NCI-H128 (cell line): Measurements from ENCODE around the gene NME4.
A peak's percentile ranks its signal among the peaks of the same experiment; 100 is the strongest.
"Not testable (repeated sequence)": the region's sequence is repeated elsewhere in the genome, so short reads cannot be mapped to it uniquely, and the experiment has no call there.

ENCODE experiments used
- DNase-seq: peaks from one replicate; lab custom pipeline; 2025; ENCODE audit not compliant: unreplicated experiment; lab: John Stamatoyannopoulos, UW

Gene NME4

DNA sequence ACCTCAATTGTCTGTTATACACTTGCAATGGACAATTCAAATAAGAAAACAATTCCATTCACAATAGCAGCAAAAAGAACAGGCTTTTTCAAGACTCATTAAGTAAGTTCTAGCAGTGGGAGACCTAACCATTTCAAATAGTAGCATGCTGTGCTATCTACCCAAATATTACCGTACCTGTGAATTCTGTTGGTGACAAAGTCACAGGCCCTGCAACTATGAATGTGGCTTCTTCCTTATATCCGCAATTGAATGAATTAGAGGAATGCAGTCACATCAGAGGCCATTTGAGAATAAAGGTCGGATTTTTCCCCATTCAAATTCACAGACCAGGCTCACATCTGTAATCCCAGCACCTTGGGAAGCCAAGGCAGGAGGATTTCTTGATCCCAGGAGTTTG, 800 bp upstream of the NME4 start:
- DNase-seq = no peak

DNA sequence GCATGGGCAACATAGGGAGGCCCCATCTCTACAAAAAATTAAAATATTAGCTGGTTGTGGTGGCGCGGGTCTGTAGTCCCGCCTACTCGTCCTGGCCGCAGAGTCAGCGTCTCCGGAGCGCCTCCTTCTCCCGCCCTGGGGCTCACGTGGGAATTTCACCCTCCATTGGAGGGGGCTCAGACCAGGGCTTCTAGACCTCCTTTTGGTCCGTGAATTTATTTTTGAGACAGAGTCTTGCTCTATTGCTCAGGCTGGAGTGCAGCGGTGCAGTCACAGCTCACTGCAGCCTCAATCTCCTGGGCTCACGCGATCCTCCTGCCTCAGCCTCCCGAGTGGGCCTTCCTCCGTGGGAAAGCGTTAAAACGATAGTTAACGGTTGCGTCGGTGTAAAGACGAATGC, 394 bp upstream of the NME4 start:
- DNase-seq = no peak

DNA sequence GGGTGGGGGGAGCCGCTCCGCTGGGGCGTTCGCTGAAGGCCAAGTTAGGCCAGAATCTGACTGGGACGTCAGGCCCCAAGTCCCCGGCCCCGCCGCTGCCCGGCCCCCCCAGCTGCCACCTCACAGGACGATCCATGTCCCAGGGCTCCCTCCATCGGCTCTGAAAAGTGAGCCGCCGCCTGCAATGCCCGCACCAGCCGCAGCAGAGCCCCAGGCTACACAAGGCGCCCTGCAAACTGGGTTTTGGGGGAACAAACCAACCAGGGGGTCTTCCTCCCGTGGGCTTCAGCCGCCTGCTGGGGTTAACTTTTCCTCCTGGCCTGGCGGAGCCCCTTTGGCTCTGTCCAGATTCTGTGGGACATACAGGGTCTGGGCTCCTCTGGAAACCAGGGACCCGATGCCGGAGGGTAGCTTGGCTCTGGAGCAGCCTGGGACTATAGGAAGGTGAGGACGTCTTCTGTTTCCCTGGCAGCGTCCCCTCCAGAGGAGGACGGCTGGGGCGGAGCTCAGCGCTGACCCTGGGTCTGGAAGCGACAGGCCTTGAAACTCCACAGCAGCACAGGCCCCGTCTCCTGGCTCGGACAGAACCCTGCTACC, 835 bp downstream of the NME4 start:
- DNase-seq = no peak

DNA sequence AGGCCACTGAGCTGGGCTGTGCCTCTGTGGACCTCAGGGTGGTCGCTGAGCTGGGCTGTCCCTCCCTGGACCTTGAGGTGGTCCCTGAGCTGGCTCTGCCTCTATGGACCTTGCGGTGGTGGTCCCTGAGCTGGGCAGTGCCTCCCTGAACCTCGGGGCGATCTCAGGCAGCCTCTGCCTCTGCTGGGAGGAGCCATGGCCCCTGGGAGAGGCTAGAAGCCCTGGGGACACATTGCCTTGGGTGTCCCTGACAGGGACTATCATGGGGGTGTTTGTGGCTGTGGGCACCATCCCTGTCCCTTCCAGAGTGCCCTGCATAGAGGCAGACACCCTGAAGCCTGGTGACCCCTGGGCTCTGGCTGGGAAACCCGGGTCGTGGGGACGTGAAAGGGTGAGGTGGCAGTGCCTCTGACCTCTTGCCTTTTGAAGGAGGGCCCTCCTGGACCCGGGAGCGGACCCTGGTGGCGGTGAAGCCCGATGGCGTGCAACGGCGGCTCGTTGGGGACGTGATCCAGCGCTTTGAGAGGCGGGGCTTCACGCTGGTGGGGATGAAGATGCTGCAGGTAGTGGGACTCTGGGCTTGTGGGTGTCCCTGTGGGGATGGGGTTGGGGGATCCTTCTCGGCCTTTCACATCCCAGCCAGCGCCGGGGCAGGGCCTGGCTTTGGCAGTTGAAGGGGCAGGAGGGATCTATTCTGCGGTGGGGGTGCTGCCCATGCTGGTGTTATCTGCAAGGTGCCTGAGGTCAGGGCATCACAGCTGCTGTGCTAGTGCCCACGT, 1.8 kb downstream of the NME4 start:
- DNase-seq = no peak

DNA sequence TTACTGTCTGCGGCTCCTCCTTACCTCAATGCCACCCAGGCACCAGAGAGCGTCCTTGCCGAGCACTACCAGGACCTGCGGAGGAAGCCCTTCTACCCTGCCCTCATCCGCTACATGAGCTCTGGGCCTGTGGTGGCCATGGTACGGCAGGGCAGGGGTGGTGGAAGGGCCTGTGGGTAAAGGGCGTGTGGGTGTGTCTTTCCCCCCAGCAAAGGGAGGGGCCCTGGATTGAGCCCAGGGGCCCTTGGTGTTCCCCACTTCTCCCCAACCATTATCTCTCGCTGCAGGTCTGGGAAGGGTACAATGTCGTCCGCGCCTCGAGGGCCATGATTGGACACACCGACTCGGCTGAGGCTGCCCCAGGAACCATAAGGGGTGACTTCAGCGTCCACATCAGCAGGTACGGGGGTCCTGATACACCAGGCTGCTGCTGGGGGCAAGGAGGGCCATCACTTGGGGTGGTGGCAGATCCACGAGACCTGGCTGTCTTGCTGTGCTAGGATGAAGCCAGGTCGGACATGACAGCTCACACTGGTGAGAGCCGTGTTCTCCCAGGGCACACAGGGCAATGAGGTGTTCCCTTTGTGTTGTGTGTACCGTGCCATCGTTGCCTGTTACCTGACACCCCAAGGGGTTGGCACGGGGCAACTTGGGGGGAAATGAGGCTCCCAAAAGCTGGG, 2.5 kb downstream of the NME4 start:
- no peak for DNase-seq

DNA sequence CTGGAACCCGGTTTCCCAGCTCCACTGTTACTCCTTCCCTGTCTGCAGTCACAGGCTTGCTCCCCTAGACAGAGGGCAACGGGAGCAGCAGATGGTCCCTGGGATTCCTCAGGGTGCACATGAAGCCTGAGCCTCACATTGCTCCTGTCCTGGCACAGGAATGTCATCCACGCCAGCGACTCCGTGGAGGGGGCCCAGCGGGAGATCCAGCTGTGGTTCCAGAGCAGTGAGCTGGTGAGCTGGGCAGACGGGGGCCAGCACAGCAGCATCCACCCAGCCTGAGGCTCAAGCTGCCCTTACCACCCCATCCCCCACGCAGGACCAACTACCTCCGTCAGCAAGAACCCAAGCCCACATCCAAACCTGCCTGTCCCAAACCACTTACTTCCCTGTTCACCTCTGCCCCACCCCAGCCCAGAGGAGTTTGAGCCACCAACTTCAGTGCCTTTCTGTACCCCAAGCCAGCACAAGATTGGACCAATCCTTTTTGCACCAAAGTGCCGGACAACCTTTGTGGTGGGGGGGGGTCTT, 3.1 kb downstream of the NME4 start:
- DNase-seq = no peak

DNA sequence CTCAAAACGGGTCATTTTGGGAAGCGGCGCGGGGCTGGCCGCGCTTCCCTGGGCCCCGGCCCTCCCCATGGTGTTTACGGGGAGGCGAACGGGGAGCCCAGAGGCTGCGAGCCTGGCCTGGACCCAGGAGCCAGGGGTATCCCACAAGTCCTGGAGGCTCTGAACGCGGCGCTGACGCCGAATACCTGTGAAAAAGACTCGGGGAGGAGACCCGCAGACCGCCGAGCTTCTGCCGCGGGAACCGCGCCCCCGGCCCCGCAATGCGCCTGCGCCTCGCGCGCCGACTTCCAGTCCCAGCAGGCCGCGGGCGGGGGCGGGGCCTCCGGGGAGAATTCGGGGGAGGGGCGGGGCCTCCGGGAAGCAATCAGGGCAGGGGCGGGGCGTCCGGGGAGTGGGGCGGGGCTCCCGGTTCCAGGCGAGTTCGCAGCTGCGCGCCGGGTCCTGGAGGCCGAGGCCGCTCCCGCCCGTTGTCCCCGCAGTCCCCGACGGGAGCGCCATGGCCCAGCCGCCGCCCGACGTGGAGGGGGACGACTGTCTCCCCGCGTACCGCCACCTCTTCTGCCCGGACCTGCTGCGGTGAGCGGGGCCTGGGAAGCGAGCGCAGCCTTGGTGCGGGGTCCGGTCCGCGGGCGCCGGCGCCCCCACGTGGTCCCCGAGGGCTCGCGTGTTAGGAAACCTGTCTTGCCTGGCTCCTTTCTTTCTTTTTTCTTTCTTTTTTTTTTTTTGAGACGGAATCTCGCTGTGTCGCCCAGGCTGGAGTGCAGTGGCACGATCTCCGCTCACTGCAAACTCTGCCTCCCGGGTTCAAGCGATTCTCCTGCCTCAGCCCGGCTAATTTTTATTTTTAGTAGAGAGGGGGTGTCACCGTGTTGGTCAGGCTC, 4.7 kb downstream of the NME4 start, which contains the start of gene DECR2:
TSS of gene DECR2 (plus strand) at position 418 of the 881 bp plus-strand sequence. CDS start at position 497, 79 bp downstream.
- DNase-seq = peak; percentile 23

DNA sequence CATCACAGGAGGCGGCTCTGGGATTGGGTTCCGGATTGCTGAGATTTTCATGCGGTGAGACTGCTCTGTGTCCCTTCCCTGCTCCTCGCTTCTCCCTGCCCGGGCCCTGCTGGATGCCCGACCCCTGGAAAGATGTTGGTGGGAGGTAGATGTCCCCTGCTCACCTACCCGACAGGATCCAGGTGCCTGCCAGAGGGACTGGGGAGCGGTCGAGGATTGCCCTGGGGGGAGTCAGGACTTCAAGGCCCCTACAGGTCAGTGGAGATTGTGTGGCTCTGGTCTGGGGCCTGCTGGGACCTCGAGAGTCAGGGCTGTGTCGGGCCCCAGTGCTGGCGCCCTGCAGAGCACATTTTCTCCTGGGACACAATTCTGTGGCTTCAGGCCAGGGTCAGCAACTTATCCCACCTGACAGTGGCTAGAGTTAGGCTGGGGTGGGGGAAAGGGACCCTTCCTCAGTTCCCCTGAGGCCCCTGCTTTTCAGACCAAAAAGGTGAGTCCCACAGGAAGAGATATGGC, 8.0 kb downstream of the NME4 start:
- DNase-seq = no peak

DNA sequence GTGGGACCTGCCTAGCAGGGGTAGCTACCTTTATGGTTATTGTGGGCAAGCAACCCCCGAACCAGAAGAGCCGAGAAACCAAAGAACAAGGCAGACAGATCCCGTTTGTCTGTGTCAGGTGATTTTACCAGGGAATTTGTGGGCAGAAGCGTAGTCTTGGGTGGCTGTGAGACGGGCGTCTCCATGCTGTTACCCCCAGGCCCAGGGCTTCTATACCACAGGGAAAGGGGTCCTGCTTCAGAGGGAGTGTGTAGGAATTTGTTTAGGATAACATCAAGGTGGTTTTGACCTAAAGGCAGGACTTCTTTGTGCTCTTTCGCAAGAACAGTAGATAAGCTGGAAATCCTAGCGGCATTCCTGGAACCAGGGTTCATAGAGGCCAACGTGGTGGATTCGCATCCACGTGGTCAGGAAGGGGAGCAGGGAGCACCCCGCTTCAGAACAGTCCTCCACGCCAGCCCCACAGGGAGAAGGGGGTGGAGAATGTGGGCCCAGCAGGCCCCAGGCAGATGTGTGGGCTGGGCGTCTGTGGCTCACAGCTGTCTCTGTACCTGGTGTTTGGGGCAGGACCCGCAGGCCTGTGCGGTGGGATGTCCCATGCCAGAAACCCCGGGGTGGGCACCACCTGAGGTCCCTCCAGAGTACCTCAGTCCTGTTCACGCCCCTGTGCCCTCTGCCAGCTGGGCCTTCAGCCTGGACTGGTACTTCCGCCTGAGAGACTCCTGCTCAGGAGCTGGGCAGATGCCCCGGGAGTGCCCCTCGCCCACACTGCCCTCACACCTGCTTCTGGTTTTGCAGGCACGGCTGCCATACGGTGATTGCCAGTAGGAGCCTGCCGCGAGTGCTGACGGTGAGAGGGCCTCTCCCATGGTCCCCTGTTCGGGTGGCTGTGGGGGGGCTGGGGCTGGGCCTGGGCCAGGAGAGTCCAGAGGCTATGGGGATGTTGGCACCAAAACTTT, 8.8 kb downstream of the NME4 start:
- DNase-seq = no peak

DNA sequence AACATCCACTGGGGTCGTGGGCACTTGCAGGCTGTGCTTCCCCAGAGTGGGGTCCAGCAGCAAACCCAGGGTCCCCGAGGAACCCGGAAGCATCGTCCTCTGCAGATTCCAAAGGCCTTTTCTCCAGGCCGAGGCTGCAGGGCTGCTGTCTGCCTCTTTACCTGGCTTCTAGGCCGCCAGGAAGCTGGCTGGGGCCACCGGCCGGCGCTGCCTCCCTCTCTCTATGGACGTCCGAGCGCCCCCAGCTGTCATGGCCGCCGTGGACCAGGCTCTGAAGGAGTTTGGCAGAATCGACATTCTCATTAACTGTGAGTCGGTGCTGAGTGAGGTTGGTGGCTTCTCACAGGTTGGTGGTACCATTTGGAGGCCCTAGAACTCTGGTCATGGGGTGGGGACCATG, 10.3 kb downstream of the NME4 start:
- DNase-seq = no peak

DNA sequence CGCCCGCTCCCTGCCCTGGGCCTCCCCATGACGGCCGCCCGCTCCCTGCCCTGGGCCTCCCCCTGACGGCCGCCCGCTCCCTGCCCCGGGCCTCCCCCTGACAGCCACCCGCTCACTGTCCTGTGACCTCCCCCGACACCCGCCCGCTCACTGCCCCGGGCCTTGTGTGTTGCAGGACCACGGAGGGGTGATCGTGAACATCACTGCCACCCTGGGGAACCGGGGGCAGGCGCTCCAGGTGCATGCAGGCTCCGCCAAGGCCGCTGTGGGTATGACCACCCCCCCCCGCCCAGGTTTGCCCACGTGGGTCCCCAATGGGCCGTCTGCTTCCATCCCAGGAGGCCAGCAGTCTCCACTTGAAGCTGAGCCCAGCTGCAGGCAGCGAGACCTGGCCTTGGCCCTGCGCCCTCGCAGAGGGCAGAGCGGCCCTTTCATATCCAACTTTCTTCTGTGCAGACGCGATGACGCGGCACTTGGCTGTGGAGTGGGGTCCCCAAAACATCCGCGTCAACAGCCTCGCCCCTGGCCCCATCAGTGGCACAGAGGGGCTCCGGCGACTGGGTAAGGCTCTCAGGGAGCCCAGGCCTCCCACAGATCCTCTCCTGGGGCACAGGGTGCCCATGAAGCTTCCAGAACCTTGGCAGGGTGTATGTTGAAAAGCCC, 13.6 kb downstream of the NME4 start:
- DNase-seq = no peak

DNA sequence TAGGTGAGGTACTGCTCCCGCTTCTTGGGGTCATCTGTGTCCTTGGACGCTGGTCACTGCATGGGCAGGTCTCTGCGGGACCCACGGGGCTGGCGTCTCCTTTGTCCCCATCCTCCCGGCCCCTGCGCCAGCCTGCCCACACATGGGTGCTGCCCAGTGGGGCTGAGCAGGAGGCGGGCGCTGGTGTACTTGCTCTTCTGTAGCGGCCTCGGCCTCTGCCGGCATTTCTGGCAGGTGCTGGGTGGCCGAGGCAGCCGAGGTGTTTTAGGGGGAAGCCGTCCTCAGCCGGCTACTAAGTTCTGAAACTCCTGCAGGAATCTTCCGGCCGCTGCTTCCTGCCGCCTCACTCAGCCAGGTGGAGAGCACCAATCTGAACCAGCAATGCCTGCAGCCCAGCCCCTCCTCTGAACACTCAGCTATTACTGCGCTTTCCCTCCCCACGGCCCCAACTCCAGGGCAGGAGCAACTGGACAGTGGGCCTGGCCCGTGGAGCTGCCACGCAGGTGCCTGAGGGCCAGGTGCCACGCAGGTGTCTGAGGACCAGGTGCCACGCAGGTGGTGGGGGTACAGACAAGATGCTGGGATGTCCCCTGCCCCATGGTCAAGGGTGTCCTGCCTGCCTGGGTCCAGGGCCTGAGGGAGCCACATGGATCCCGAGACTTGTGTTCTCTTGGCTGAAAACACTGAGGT, 14.7 kb downstream of the NME4 start:
- DNase-seq = no peak

DNA sequence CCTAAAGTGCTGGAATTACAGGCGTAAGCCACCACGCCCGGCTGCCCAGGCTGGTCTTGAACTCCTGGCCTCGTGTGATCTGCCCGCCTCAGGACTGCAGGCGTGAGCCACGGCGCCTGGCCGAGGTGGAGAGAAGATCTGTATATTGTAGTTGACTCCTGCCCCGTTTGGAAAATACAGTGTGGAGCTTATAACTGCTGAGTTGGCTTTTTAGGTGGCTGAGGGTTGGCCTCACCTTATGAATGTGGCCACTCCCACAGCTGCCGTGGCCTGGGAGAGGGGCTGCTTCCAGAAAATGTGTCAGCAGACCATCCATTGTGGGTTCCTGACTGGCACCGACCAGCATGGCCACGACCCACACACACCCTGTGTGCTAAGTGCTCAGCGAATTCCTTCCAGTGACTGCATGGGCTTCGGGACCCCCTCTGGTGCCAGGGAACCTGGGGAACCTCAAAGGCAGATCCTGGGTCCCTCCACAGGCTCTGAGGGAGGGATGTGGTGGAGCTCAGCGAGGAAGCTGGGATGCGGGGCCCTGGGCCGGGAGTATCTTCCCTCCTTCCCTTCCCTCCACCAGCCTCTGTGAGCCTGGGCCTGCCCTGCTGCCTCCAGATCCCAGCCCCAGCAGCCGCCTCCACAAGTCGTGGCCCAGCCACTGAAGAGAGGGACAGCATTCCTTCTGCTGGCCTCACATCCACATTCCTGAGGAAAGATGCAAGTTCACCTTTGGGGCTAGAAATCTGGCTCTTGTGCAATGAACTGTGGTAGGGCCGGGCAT, 17.6 kb downstream of the NME4 start:
- DNase-seq = no peak

DNA sequence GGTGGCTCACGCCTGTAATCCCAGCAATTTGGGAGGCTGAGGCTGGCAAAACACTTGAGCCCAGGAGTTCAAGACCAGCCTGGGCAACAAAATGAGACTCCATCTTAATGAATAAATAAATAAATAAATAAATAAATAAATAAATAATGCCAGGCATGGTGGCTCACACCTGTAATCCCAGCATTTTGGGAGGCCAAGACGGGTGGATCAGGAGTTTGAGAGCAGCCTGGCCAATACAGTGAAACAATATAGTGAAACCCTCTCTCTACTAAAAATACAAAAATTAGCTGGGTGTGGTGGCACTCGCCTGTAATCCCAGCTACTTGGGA, 18.1 kb downstream of the NME4 start:
- DNase-seq = not testable (repeated sequence)

DNA sequence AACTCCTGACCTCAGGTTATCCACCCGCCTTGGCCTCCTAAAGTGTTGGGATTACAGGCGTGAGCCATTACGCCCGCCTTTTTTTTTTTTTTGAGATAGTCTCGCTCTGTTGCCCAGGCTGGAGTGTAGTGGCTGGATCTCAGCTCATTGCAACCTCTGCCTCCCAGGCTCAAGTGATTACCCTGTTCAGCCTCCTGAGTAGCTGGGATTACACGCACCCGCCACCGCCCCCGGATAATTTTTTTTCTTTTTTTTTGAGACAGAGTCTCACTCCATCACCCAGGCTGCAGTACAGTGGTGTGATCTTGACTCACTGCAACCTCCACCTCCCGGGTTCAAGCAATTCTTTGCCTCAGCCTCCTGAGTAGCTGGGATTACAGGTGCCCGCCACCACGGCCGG, 25.2 kb downstream of the NME4 start:
- not testable (repeated sequence) for DNase-seq

DNA sequence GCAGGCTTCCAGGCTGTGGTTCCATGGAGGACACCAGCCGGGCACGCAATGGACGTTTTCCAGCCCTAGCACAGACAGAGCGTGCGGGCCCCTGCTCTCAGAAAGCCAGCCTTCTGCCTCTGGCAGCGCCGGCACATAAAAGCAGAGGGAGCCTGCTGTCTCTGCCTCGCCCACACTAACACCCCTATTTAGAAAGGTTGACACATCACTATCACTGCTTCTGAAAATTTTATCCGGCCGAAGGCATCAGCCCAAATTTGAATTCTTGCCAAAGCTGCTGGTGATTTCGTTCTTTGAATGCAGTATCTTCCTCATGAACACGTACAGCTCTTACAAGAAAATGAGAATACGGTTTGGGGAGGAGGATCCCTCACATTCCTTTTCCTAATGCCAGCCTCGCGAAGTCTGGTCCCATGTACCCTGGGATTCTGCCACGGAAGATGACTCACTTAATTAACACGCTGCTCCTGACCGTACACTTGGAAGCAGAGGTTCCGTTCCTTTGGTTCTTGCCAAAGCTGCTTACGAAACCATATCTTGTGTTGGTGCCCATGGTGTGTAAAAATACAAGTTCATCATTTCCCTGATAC, 27.1 kb downstream of the NME4 start:
- DNase-seq = no peak

DNA sequence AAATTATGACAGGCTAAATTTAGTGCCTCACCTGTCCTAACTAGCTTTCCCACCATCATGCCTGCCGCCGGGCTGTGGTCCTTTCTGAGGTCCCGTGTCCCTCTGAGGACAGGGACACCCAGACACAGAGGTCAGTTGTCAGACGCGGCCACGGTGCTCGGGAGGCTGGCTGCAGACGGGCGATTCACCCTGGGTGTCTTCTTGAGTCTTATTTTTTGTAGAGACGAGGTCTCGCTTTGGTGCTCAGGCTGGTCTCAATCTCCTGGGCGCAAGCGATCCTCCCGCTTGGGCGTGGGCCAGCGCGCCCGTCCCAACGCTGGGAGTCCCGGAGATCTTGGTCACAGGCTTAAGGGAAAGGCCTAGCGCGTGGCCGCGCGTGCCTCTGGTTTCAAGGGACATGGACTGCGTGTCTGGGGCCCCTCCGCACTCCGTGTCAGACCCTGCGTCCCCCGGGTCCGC, 27.7 kb downstream of the NME4 start:
- DNase-seq = no peak
